Hypothalamus (tissue), 51 donors: Measurements from ENCODE around the gene VCX3A.
"Not testable (repeated sequence)": the region's sequence is repeated elsewhere in the genome, so short reads cannot be mapped to it uniquely, and the experiment has no call there.

ENCODE experiments used
- DNase-seq, 51 donors: peaks; one replicate each; lab custom pipeline; 2025; lab: John Stamatoyannopoulos, UW

VCX3A gene

GRCh38 chrX:6535018-6535417 lies at the start of gene VCX3A:
Gene VCX3A (minus strand): TSS chrX:6535118. CDS start chrX:6534497, 621 bp downstream.
- not testable (repeated sequence) for DNase-seq

- no peak for DNase-seq
These were observed 39.8 kb upstream of the VCX3A start for GRCh38 chrX:6574762-6575161.

GRCh38 chrX:6568031-6568430 lies 33.1 kb upstream of the VCX3A start:
- no peak for DNase-seq

- no peak for DNase-seq
These were observed 24.1 kb upstream of the VCX3A start for GRCh38 chrX:6558979-6559378.

- no peak for DNase-seq
These were observed 22.8 kb upstream of the VCX3A start for GRCh38 chrX:6557690-6558089.

- no peak for DNase-seq
These were observed 16.1 kb upstream of the VCX3A start for GRCh38 chrX:6550999-6551398.

GRCh38 chrX:6545712-6546111 lies 10.8 kb upstream of the VCX3A start:
- DNase-seq, result no peak

- no peak for DNase-seq
These were observed 8.3 kb downstream of the VCX3A start for GRCh38 chrX:6526564-6527136.

GRCh38 chrX:6517376-6517775 lies 17.5 kb downstream of the VCX3A start:
- DNase-seq, result no peak

- DNase-seq, result no peak
These were observed 28.5 kb downstream of the VCX3A start for GRCh38 chrX:6506444-6506843.

GRCh38 chrX:6505960-6506359 lies 29.0 kb downstream of the VCX3A start:
- DNase-seq, result no peak

GRCh38 chrX:6500719-6501118 lies 34.2 kb downstream of the VCX3A start:
- DNase-seq, result no peak

GRCh38 chrX:6498324-6498723 lies 36.6 kb downstream of the VCX3A start:
- no peak for DNase-seq
